ENCODE results near the gene CPNE5. TPM values are rescaled to one million over a fixed set of nuclear protein-coding genes. Genes with fewer than 3 reads are reported as not detected.

The CPNE5 gene
- total RNA-seq, 4 donors from 2014 or later = 0.23 to 1.1 (median 0.81) TPM; not detected in 1

DNA sequence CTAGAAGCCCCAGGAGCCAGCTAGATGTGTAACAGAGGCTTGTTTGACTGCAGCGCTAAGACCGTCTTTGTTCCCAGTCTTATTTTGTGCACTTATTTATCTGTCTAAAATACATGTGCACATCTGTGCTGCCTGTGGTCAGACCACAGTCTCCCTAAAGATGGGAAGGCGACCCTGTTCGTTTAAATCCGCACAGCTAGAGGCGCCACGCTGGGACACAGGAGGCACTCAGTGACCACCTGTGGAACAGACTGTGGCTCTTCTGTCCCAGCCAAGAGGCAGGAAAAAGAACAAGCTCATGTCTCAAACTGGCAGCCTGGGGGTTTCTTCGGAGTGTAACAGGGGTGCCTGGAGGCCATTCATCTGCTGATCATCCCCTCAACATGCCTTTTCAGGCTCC is 66.8 kb downstream of the CPNE5 start:
- 85 to 87% methylated on average over 8 of the region's 8 CpGs for WGBS, 2 donors
- no peak for DNase-seq (ENCODE audit: low spot score in 2 of 2)
- no peak overlapping the region for H3K4me3 ChIP-seq (ENCODE audit: low read depth, poor library complexity, severe bottlenecking)
- intact Hi-C loops (cut with DNase I; ENCODE audit: low total_unique reads) = loop anchor here (5.0 kb wide), 2 partner anchors 75 to 245 kb away; no protein-coding TSS in a partner anchor
- TF ChIP-seq, protein P1, sequence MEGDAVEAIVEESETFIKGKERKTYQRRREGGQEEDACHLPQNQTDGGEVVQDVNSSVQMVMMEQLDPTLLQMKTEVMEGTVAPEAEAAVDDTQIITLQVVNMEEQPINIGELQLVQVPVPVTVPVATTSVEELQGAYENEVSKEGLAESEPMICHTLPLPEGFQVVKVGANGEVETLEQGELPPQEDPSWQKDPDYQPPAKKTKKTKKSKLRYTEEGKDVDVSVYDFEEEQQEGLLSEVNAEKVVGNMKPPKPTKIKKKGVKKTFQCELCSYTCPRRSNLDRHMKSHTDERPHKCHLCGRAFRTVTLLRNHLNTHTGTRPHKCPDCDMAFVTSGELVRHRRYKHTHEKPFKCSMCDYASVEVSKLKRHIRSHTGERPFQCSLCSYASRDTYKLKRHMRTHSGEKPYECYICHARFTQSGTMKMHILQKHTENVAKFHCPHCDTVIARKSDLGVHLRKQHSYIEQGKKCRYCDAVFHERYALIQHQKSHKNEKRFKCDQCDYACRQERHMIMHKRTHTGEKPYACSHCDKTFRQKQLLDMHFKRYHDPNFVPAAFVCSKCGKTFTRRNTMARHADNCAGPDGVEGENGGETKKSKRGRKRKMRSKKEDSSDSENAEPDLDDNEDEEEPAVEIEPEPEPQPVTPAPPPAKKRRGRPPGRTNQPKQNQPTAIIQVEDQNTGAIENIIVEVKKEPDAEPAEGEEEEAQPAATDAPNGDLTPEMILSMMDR (IDR thresholded peaks at IDR 0.05) = no peak
- TF ChIP-seq POLR2A (IDR thresholded peaks at IDR 0.05) = no peak

DNA sequence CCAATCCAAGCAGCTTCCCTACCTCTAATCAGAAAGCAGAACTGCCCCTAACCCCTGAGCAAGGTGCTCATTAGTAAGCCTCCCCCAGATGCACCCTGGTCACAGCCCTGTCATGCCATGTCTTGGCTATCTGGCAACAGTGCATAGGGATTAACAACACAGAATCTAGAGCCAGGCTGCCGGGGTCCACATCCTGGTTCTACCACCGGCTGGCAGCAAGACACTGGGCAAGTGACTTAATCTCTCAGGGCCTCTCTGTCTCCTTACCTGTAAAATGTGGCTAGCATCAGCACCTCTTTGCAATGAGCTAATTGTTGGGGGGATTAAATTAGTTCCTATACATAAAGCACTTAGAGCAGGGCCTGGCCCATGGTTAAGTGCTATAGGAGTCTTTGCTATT is 68.1 kb downstream of the CPNE5 start:
- 84 to 97% methylated on average over 2 of the region's 2 CpGs for WGBS, 2 donors
- H3K4me3 ChIP-seq (ENCODE audit: low read depth, poor library complexity, severe bottlenecking) = no peak overlapping the region
- no peak for DNase-seq (ENCODE audit: low spot score in 2 of 2)
- intact Hi-C loops (cut with DNase I; ENCODE audit: low total_unique reads) = loop anchor here (5.0 kb wide), 2 partner anchors 76 to 246 kb away; no protein-coding TSS in a partner anchor
- TF ChIP-seq POLR2A (IDR thresholded peaks at IDR 0.05) = no peak

DNA sequence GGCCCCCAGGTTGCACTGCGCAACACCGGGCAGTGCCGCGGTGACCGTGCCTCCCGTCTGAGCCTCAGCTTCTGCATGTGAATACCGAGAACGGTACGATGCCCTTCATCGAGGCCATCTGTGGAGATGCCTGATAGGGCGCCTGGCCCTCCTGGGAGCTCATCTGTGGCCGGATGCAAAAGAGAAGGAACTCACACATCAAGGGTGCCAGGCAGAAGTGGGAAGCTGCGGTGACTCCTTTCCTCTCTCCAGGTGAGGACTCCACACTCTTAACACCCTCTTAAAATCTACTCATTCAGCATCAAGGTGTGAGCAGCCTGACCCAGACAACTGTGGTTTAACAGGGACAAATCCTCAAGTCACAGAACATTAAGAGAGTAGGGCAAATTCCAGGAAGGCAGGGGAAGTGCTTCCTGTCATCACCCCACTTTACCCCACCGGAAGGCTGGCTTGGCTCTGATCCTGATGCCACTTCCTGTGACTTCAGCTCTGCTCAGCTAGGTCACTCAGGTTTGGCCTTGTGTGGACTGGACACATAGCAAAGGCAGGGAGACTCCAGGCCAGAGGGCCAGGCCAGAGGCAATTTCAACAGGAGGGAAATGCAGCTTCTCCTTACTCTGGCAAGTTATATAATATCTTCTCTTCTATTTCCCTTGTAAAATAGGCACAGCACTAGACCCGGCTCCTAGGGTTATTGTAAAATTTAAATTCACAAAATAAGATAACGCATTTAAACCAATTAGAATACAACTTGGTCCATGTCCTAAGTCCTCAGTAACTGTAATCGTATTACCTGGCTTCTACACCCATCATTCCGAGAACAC is 69.4 kb downstream of the CPNE5 start:
- WGBS, 2 donors = 69 to 75% methylated on average over 18 of the region's 18 CpGs
- no peak overlapping the region for H3K4me3 ChIP-seq (ENCODE audit: low read depth, poor library complexity, severe bottlenecking)
- no peak for DNase-seq (ENCODE audit: low spot score in 2 of 2)
- intact Hi-C loops (cut with DNase I; ENCODE audit: low total_unique reads) = loop anchor here (5.0 kb wide), 2 partner anchors 77 to 247 kb away; no protein-coding TSS in a partner anchor
- TF ChIP-seq, protein P1 (IDR thresholded peaks at IDR 0.05) = no peak
- TF ChIP-seq POLR2A (IDR thresholded peaks at IDR 0.05) = no peak

DNA sequence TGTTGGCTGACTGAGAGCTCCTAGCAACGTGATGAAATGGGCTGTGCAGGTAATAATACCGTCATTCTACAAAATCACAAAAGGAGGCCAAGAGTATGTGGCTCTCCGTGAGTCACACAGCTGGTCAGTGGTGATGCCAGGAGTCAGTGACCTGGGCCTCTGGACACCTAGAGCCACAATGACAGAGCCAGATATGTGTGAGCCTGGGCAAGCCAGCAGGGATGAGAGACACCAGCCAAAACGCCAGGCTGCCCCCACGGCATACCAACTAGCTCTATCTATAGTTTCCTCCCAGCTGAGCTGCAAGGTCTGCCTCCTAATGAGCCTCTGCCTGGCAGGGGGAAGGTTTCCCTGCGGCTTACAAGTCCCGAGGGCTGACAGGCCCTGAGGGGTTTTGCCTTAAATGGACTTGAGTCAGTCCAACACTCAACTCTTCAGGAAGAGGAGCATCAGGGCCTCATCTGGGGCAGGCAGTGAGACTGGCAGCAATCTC is 70.0 kb downstream of the CPNE5 start:
- H3K4me3 ChIP-seq (ENCODE audit: low read depth, poor library complexity, severe bottlenecking) = no peak overlapping the region
- intact Hi-C loops (cut with DNase I; ENCODE audit: low total_unique reads) = no loop called here
- WGBS, 2 donors = 68 to 69% methylated on average over 7 of the region's 7 CpGs
- no peak for DNase-seq (ENCODE audit: low spot score in 2 of 2)
- TF ChIP-seq POLR2A (IDR thresholded peaks at IDR 0.05) = no peak

DNA sequence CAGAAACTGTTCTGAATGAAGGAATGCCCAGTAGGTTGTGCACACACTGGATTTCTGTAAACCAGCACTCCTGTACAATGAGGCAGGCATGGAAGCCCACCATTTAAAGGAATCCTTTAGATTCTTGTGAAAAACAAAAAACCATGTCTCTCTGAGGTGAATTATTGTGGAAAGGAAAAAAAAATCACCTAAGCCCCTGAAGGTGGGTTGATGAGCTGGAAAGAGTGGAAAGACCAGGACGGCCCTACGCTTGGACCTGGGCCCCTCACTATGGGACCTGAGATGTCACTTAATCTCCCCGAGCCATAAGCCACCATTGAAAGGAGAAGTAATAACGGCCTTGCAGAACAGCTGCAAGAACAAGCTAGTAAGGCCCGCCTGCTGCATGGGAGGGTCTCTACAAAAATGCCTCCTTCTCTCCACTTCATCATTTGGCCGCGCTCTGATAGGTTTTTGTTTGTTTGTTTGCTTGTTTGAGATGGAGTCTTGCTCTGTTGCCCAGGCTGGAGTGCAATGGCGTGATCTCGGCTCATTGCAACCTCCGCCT is 72.8 kb downstream of the CPNE5 start:
- intact Hi-C loops (cut with DNase I; ENCODE audit: low total_unique reads) = no loop called here
- DNase-seq (ENCODE audit: low spot score in 2 of 2) = no peak
- TF ChIP-seq POLR2A (IDR thresholded peaks at IDR 0.05) = no peak
- TF ChIP-seq, protein P1 (IDR thresholded peaks at IDR 0.05) = no peak
- no peak overlapping the region for H3K4me3 ChIP-seq (ENCODE audit: low read depth, poor library complexity, severe bottlenecking)
- 87 to 90% methylated on average over 10 of the region's 10 CpGs for WGBS, 2 donors

DNA sequence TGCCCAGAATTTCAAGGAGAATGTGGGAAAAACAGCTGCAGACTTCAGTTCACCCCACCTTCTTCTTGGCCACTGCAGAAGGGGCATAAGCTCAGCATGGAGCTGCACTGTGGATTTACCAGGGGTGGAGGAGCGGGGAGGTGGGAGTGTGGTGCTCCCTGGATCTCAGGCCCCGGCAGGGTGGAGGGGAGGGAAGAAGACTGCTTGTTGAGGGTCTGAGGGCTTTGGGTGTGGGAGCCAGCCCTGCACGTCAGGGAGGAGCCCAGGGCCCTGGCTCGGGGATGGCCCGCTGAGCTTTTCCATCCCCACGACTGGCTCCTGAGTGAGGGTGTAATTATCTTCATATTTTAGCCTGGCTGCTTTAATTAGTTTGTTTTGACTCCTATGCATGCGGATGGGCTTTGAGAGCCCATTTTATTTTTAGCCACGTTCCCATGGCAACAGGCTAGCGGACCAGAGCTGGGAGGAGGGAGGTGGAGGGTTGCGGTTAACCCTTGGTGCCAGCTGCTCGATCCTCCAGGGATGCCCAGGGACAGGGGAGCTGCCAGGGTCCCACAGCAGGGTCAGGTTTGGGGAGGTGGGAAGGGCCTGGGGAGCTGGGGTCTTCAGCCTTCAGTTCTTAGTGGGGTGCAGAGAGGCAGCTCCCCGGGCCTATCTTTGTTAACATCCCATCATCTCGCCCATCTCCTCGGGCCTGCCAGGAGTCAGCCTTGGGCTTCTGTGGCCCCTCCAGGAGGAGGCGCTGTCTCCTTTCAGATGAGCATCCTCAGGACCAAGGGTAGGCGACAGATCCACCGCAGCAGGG is 73.4 kb downstream of the CPNE5 start:
- intact Hi-C loops (cut with DNase I; ENCODE audit: low total_unique reads) = no loop called here
- peak; percentile 74 to 93 for DNase-seq (ENCODE audit: low spot score in 2 of 2)
- TF ChIP-seq, protein P1 (IDR thresholded peaks at IDR 0.05) = peak in 1 of 3 donors; percentile 93
- no peak for TF ChIP-seq POLR2A (IDR thresholded peaks at IDR 0.05)
- WGBS, 2 donors = 29 to 31% methylated on average over 17 of the region's 17 CpGs
- H3K4me3 ChIP-seq (ENCODE audit: low read depth, poor library complexity, severe bottlenecking) = no peak overlapping the region
